Nephron (organoid): ENCODE measurements around the gene CUL5.

Source experiments
- H3K27ac Mint-ChIP-seq, 3 experiments: 2 replicates each; pipeline ENCODE4 v1.8.0; 2020; ENCODE audit warnings: mixed read lengths in 3 of 3, mild to moderate bottlenecking in 2 of 3, moderate library complexity in 1 of 3
- H3K27me3 Mint-ChIP-seq: 2 replicates; pipeline ENCODE4 v1.8.0; 2021; ENCODE audit warnings: low read depth, mild to moderate bottlenecking, moderate library complexity, mixed read lengths
- H3K36me3 Mint-ChIP-seq: 2 replicates; pipeline ENCODE4 v1.8.0; 2020; ENCODE audit warnings: low read depth, mixed read lengths
- H3K4me1 Mint-ChIP-seq: 2 replicates; pipeline ENCODE4 v1.8.0; 2020; ENCODE audit warnings: mixed read lengths
- H3K4me3 Mint-ChIP-seq, 3 experiments: 2 replicates each; pipeline ENCODE4 v1.8.0; 2020; ENCODE audit warnings: mild to moderate bottlenecking in 3 of 3, mixed read lengths in 3 of 3, moderate library complexity in 2 of 3
- H3K9me3 Mint-ChIP-seq: 2 replicates; pipeline ENCODE4 v1.8.0; 2020; ENCODE audit warnings: mixed read lengths
- CTCF ChIP-seq, 3 experiments: fragments of 200-600 bp; sonication (generic); IDR thresholded peaks; one replicate each; pipeline ENCODE4 v1.5.0; 2021; ENCODE audit warnings: antibody characterized with exemption in 3 of 3; ENCODE audit not compliant: unreplicated experiment in 3 of 3

Gene CUL5

GRCh38 chr11:107973641-107974040 lies 35.1 kb upstream of the CUL5 start:
- Mint-ChIP-seq H3K36me3 (no peaks in the 10 kb centered on the region), H3K27me3 (peaks cover 3% of the 10 kb centered on the region), H3K4me1 (no peaks in the 10 kb centered on the region), H3K4me3 (no peak overlapping the region), H3K9me3 (no peaks in the 10 kb centered on the region), H3K27ac (no peak overlapping the region)
- TF ChIP-seq CTCF (IDR thresholded peaks at IDR 0.05; ENCODE audit: unreplicated experiment in 3 of 3), result no peak

- Mint-ChIP-seq H3K36me3 (no peaks in the 10 kb centered on the region), H3K27me3 (no peaks in the 10 kb centered on the region), H3K27ac (no peak overlapping the region), H3K4me3 (no peak overlapping the region), H3K4me1 (no peaks in the 10 kb centered on the region), H3K9me3 (no peaks in the 10 kb centered on the region)
- no peak for TF ChIP-seq CTCF (IDR thresholded peaks at IDR 0.05; ENCODE audit: unreplicated experiment in 3 of 3)
Measured at GRCh38 chr11:107988397-107989158, 20.1 kb upstream of the CUL5 start.

GRCh38 chr11:107991868-107992414 lies 16.8 kb upstream of the CUL5 start:
- Mint-ChIP-seq H3K36me3 (no peaks in the 10 kb centered on the region), H3K27ac (no peak overlapping the region), H3K4me3 (no peak overlapping the region), H3K9me3 (no peaks in the 10 kb centered on the region), H3K27me3 (peaks cover 5% of the 10 kb centered on the region), H3K4me1 (no peaks in the 10 kb centered on the region)
- TF ChIP-seq CTCF (IDR thresholded peaks at IDR 0.05; ENCODE audit: unreplicated experiment in 3 of 3), result no peak

- Mint-ChIP-seq H3K9me3 (no peaks in the 10 kb centered on the region), H3K36me3 (no peaks in the 10 kb centered on the region), H3K4me1 (no peaks in the 10 kb centered on the region), H3K27me3 (peaks cover 5% of the 10 kb centered on the region), H3K27ac (no peak overlapping the region), H3K4me3 (no peak overlapping the region)
- TF ChIP-seq CTCF (IDR thresholded peaks at IDR 0.05; ENCODE audit: unreplicated experiment in 3 of 3), result no peak
Measured at GRCh38 chr11:107996006-107996776, 12.5 kb upstream of the CUL5 start.

- no peaks in the 10 kb centered on the region for H3K36me3 Mint-ChIP-seq
- H3K27ac Mint-ChIP-seq, result no peak overlapping the region
- H3K9me3 Mint-ChIP-seq, result no peaks in the 10 kb centered on the region
- H3K27me3 Mint-ChIP-seq, result peaks cover 5% of the 10 kb centered on the region
- no peak overlapping the region for H3K4me3 Mint-ChIP-seq
- H3K4me1 Mint-ChIP-seq, result no peaks in the 10 kb centered on the region
- TF ChIP-seq CTCF (IDR thresholded peaks at IDR 0.05; ENCODE audit: unreplicated experiment in 3 of 3), result no peak
Measured at GRCh38 chr11:107998761-107999160, 9.9 kb upstream of the CUL5 start.
